Measurements from ENCODE around the gene C1orf50.
A peak's percentile ranks its signal among the peaks of the same experiment; 100 is the strongest.
"Not testable (repeated sequence)": the region's sequence is repeated elsewhere in the genome, so short reads cannot be mapped to it uniquely, and the experiment has no call there.

The C1orf50 gene

GRCh38 chr1:42814815-42815214 is 47.8 kb downstream of the C1orf50 start:
- not testable (repeated sequence) for DNase-seq

GRCh38 chr1:42815941-42816584 is 49.0 kb downstream of the C1orf50 start:
- DNase-seq: peak; percentile 5

GRCh38 chr1:42816585-42817439 is 49.8 kb downstream of the C1orf50 start, which contains the start of the genes ERMAP and SVBP:
TSS of gene ERMAP (plus strand) at chr1:42817122. CDS start at chr1:42830449, 13,327 bp downstream.
TSS of gene SVBP (minus strand) at chr1:42817397. CDS start at chr1:42816544, 853 bp downstream.
- peak; percentile 97 for DNase-seq

GRCh38 chr1:42817440-42817767 is 50.4 kb downstream of the C1orf50 start:
- DNase-seq: no peak

- DNase-seq: no peak
Observed at GRCh38 chr1:42817976-42818375, 50.9 kb downstream of the C1orf50 start.

- DNase-seq: no peak
Observed at GRCh38 chr1:42820813-42821212, 53.8 kb downstream of the C1orf50 start.

- no peak for DNase-seq
Observed at GRCh38 chr1:42821690-42822089, 54.6 kb downstream of the C1orf50 start.

- DNase-seq: peak; percentile 7
Observed at GRCh38 chr1:42822800-42823392, 55.8 kb downstream of the C1orf50 start.

GRCh38 chr1:42824481-42825035 is 57.5 kb downstream of the C1orf50 start:
- DNase-seq: no peak

- no peak for DNase-seq
Observed at GRCh38 chr1:42825036-42825851, 58.2 kb downstream of the C1orf50 start.

Measured in activated CD4-positive, alpha-beta T cell treated with anti-CD3 and anti-CD28 coated beads, Interleukin-2, Interleukin-6, amounts not matched to agents 100 ng/mL and 50 ng/mL, durations not matched to agents 16 hours and 8 hours (primary cell).